Measurements from ENCODE around the gene SLC16A8.
"Not testable (repeated sequence)": the region's sequence is repeated elsewhere in the genome, so short reads cannot be mapped to it uniquely, and the experiment has no call there.

Gene SLC16A8

DNA sequence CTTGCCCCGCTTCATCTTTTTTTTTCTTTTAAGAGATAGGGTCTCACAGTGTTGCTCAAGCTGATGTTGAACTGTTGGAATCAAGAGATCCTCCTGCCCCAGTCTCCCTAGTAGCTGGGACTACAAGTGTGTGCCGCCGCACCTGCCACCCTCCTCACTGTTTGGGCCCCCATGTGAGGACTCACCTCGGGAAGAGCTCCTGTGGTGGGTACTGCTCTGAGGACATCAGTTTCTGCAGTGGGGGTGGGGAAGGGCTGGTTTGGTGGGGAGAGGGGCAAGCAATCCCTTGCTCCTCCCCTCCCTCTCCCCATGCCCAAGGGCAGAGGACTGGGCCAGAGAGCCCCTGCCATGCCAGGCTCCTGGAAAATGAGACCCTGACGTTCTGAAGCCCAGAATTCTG is 1.5 kb upstream of the SLC16A8 start:
- no peak for DNase-seq

- DNase-seq, result no peak
These were observed 1.1 kb upstream of the SLC16A8 start for GRCh38 chr22:38085056-38085455.

GRCh38 chr22:38082986-38083710 is 836 bp downstream of the SLC16A8 start:
- no peak for DNase-seq

DNA sequence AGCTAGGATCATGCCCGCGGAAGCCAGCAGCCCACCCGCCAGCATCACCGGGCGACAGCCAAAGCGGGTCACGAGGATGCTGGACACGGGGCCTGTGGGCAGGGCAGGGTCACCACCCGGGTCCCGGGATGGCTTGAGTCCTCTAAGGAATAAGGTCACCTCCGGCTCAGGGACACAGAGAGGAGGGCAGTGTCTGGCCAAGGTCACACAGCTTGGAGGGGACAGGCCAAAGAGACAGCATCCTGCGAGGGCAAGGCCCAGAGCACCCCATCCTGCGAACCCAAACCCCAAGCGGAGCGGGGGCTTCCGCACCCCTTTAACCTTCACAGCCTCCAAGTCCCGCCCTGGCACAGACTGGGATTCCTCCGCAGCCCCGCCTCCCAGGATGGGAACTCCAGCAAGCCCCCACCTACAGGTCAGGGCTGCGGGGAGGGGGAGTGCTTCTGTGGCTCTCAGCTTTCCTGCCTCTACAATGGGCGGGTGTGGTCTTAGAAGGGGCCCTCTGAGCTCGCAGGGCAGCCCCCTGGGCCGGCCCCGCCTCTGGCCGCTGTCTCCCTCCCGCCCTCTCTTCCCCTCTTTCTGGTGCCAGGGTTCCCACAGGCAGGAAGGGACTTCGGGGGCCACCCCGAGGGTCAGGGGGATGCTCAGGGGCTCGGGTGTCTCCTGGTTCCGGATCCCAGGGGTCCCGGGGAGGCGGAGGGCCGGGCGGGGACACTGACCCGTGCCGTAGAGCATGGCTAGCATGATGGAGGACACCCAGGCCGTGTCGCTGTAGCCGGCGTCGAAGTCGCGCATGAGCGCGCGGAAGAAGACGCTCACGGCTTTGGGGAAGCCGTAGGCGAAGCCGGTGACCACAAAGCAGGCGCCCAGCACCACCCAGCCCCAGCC is 1.8 kb downstream of the SLC16A8 start:
- DNase-seq, result no peak

GRCh38 chr22:38081636-38081940 is 2.4 kb downstream of the SLC16A8 start:
- no peak for DNase-seq

DNA sequence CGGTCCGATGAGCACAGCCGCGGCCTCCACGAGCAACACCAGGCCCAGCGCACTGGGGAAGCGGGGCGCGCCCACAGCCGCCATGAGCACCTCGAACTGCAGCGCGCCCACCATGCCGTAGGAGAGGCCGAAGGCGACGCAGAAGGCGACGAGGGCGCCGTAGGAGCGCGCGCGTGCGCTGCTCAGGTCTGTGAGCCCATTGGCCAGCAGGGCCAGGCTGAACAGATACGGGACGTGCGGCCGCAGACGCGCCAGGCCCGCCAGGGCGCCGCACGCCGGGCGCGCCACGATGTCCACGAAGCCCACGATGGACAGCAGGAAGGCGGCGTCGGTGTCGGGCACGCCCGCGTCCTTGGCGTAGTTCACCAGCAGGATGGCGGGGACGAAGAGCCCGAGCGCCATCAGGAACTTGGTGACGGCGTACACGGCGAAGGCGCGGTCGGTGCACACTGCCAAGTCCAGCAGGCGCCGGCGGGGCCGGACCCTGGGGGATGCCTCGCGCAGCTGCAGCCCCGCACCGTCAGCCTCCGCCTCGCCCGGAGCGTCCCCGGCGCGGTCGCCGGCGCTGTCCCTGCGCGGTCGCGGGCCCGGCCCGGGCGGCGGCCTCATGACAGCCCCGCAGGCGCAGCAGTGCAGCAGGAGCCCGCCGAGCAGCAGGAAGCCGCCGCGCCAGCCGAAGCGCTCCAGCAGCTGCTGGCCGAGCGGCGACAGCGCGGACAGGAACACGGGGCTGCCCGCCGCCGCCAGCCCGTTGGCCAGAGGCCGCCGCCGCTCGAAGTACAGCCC is 2.9 kb downstream of the SLC16A8 start:
- DNase-seq, result no peak

DNA sequence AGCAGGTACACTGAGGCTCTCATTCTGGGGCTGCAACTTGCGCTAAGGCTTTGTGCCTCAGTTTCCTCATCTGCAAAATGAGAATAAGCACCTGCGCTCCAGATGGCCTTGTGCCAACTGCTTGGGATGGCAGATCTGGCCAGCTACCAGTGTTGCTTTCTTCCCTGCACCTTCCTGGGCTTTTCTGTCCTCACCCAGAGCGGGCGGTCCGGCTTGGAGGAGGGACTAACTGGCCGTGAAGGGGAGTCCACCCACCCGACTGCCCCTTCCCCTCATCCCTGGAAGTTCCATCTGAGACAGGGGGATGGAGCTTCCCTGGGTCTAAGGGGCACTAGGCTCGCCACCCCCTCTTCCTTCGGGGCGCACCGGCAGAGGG is 3.5 kb downstream of the SLC16A8 start:
- DNase-seq, result no peak

DNA sequence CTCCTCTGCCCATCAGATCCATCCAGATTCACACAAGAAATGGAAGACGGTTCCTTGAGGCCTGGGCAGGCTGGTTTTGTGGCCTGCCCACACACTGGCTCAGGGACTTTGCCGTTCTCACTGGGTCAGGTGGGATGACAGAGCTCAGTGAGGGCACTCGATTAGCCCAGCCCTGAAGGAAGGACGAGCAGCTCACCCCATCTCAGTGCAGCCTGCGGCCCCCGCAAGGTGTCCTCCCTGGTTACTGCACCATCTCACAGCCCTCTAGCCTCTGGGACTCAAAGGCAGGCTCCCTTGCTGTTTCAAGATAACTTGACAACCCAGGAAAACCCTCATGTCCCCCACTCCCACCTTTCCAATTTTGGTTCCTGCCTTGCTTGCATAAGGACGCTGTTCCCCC is 4.2 kb downstream of the SLC16A8 start:
- no peak for DNase-seq

GRCh38 chr22:38079208-38079607 is 4.8 kb downstream of the SLC16A8 start:
- not testable (repeated sequence) for DNase-seq

DNA sequence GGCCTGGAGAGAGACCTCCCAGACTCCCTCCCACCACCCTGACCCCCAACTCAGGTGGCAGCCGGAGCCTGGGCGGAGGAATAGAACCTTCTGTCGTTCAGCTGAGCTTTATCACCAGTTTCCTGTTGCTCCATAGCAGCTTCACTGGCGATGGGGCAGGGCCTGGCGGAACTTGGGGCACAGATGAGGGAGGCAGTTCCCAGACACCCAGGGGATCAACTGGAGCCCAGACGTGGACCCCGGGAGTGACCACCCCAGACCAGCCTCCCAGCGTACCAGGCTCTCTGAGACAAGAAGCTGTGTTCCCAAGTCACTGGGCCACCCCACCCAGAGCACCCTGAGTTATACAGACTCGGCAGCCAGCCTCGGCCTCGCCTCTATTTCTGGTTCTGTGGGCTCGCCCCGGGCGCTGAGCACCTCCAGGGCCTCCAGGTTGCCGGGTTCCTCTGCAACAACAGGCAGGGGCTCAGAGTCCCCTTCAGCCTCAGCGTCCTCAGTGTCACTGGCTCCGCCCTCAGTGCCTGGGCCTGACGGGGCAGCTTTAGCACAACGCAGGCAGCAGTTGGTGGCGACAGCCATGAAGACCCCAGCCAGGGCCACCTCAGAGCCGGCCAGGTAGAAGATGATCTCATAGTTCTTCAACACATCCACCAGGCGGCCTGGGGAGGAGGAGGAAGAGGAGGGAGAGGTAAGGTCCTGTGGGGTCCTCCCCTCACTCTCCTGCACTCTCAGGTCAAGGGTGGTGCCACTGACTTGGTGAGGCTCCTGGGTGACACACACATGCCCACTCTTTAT is 5.7 kb downstream of the SLC16A8 start:
- no peak for DNase-seq

DNA sequence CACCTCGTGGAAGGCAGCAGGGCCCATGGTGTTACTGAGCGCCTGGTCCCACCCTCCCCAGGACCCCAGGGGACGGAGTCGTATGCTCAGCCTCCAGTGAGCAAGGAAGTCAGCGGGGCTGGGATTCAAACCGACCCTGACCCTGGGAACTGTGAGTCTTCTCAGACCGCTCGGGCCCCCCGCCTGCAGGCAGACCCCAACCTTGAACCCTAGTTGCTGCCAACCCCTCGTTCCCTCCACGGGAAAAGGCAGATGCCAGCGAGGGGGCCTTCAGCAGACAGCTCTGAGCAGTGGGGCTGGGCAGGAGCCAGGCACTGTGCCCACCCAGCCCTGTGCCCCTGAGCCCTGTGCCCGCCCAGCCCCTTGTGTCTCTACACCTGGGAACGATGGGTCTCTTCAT is 6.4 kb downstream of the SLC16A8 start:
- no peak for DNase-seq

DNA sequence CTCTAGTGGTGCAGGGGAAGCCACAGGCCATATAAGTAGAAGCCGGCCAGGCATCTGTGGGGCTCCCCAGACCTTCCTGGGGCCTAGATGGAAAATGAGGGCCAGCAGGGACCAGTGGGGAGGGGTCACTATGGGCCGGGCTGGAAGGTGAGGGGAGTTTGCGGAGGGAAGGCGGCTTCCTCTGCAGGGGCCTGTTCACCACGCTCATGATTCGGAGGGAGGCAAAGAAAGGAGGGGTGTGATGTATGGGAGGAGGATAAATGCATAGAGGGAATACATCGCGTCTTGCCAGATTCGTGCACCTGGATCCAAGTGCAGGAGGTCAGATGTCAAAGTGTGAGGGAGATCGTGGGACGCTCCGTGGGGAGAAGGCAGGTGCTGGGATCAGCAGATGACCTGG is 6.9 kb downstream of the SLC16A8 start:
- DNase-seq, result no peak

DNA sequence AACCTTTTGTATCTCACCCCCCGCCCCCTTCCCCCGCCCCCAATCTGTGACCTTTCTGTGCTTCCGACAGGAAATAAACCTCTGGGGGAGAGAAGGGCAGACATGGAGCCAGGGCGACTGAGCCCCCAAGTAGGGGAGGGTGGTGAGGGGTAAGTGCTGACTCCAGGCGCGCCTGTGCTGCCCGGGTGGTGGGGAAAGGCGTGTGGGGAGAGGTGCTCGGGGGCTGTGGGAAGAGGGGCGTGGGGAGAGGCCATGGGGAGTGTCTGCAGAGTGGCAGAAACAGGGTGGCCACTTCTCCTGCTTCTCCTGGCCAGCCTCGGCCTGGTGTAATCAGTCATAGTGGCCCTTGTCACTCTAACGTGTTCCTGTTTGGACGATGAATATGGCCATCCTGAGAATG is 8.0 kb downstream of the SLC16A8 start:
- DNase-seq, result no peak

DNA sequence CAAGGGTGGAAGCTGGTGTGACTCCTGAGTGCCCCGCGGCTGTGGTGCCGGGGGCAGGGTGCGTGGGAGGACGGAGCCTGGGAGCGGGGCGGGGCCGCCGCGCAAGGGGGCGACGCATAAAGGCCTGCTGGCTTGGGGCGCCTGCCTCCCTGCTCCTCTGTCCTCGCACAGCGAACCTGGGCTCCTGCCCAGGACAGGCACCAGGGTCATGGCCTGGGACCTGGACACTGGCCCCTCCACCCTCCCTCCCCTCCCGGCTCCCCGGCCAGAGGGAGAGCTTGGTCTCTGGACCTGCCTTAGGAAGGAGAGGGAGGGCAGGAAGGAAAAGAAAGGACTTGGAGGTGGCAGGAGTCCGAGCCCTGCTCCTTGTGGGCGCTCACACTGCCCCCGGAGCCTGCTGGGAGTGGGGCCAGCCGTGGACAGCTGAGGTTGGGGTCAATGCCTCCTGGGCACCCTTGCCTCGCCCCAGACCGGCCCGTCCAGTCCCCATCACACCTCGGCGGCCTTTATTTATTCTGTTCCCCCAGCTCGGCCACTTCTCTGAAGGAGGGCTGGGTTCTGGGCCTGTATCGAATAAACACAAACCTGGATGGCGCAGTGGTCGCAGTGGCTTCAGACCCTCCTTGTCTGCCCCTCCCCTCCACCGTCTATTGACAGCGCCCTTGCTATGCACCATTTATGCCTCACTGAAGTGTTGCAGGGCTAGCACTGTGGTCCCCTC is 8.7 kb downstream of the SLC16A8 start:
- DNase-seq, result no peak

DNA sequence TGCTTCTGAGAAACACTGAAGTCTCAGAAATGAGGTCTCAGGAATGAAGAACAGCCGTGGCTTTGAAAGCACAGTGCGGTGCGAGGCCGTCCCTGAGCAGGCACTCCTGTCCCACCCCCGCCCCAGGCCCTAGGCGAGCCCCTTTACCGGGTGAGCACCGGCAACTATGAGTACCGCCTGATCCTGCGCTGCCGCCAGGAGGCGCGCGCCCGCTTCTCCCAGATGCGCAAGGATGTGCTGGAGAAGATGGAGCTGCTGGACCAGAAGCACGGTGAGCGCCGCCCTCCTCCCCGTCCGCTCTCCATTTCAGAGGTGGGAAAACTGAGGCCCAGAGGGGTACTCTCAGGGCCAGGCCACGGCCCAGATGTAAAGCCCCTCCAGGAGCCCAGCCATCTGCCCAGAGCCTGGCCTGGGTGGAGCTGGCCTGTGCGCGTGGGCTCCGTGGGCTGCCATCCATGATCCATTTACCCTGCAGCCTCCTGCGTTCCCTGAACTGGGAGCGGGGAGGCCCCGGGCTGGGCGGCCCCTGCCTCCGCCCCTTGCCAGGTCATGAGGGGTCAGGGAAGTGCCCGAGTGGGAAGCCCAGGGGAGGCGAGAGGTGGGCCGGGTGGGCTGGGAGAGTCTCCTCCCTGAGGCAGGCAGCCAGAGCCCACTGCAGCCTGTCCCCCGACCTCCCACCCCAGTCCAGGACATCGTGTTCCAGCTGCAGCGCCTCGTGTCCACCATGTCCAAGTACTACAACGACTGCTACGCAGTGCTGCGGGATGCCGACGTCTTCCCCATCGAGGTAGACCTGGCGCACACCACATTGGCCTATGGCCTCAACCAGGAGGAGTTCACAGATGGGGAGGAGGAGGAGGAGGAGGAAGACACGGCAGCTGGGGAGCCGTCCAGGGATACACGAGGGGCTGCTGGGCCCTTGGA is 9.5 kb downstream of the SLC16A8 start:
- DNase-seq, result no peak

DNA sequence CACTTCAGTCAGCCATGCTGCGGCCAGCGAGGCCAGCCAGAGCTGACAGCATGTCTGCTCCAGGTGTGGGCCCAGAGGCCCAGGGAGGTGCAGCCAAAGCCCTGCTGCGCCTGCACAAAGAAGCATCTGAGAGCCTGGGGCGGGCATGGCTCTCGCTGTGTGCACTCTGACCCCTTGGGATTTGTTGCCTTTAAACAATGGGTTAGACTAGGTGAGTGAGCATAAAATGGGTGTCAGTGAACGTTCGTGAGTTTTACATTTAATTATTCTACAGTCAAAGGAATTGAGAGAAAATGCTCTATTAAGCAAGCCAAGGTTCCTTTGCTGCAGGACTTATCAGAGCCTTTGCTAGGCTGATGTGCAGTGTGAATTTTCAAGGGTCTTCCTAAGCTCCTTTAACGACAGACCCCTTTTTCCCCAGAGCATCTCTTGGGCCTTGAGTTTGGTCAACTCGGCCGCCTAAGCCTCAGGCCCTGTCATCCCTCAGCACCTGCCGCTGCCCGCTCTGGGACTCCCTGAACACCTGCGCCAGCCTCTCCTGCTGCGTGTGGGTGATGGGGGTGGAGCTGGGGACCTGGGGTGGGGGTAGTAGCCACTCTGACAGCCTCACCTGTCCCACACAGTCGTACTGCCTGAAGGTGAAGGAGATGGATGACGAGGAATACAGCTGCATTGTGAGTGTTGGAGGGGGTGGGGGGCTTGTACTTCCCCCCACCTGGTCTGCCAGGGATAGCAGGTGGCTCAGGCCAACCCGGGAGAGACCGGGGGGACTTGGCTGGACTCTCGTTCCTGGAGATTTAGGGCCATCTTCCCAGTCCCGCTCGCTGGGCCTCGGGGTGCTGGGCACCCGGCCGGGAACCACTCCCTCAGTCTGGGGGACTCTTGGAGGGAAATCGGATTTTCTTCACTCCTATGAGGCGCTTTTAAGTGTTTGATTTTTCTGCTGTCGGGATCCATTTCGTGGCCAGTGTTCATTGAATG is 10.5 kb downstream of the SLC16A8 start:
- DNase-seq, result no peak

DNA sequence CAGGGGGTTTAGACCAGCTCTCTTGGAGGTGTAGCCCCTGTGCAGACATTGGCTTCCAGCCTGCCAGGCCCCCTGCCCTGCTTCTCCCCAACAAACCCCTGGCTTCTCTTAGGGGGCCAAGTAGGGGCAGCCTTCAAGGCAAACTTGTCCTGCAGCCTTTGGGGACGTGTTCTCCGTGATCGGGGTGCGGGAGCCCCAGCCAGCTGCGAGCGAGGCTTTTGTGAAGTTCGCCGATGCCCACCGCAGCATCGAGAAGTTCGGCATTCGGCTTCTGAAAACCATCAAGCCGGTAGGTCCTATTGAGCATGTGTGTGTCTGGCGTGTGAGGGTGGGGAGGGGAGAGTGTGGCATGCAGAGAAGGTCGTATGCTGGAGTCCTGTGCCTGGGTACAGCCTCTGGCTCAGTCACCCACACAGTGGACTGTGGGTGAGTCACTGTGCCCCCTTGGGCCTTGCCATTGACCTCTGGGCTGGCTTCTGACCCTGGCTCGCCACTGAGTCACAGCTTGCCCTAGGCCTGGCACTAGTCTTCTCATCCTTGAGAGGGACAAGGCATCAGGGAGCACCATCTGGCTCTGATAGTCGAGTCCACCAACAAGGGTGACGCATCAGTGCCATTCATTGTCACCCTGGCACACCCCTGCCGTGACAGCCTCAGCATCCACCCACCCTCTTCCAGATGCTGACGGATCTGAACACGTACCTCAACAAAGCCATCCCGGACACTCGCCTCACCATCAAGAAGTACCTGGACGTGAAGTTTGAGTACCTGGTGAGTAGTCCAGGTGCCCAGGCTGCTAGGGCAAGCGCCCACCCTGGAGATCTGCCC is 11.4 kb downstream of the SLC16A8 start:
- DNase-seq, result no peak

DNA sequence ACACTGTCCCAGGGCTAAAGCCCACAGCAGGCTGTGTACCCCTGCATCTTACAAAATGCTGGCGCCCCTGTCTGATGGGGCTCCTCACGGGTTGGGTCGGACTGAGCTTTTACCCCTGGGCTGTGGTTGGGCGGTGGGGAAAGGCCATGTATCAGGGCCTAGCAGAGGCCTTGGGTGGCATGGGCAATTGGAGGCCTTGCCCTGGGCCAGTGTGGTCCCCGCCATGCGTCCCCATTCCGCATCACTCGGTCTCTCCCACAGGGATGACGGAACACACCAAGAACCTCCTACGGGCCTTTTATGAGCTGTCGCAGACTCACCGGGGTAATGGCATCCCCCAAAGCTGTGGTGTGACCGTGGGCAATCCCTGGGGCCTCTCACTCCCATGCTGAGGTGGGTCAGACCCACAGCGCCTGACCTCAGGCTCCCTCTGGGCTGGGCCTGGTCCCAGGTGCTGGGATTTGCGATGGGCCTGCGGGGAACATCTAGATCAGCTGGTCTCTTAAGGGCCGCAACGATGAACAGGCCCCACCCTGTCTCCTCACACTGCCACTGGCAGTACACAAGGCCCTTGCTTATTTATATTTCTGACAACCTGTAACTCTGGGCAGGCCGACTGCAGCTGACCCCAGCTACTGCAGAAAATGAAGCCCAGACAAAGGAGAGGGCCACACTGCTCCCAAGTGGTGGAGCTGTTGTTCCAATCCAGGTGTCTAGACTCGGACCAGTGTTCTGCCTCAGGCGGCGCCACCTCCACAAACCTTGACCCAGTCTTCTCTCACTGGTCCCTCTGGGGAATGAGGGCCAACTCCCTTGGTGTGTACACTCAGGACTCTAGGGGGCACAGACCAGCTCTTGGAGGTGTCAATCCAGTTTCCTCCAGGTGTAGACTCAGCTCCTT is 12.3 kb downstream of the SLC16A8 start:
- no peak for DNase-seq

Measured in DMS153 (cell line).